ENCODE measurements around the gene CCNE1.
"Not testable (repeated sequence)": the region's sequence is repeated elsewhere in the genome, so short reads cannot be mapped to it uniquely, and the experiment has no call there.

Gene CCNE1

GRCh38 chr19:29789007-29789406 is 22.8 kb upstream of the CCNE1 start:
- DNase-seq: no peak

GRCh38 chr19:29793116-29793727 is 18.6 kb upstream of the CCNE1 start:
- no peak for DNase-seq

GRCh38 chr19:29794490-29794889 is 17.3 kb upstream of the CCNE1 start:
- DNase-seq: not testable (repeated sequence)

GRCh38 chr19:29795461-29796172 is 16.2 kb upstream of the CCNE1 start:
- DNase-seq: no peak

GRCh38 chr19:29796173-29796573 is 15.6 kb upstream of the CCNE1 start:
- no peak for DNase-seq

GRCh38 chr19:29798774-29799497 is 12.9 kb upstream of the CCNE1 start:
- no peak for DNase-seq

GRCh38 chr19:29800100-29800825 is 11.5 kb upstream of the CCNE1 start:
- no peak for DNase-seq

GRCh38 chr19:29803951-29804350 is 7.8 kb upstream of the CCNE1 start:
- DNase-seq: not testable (repeated sequence)

- DNase-seq: no peak
Observed at GRCh38 chr19:29804493-29804892, 7.3 kb upstream of the CCNE1 start.

- DNase-seq: no peak
Observed at GRCh38 chr19:29805031-29805965, 6.5 kb upstream of the CCNE1 start.

- peak; percentile 28 for DNase-seq
Observed at GRCh38 chr19:29806098-29806866, 5.5 kb upstream of the CCNE1 start.

GRCh38 chr19:29807178-29807577 is 4.6 kb upstream of the CCNE1 start:
- no peak for DNase-seq

- no peak for DNase-seq
Observed at GRCh38 chr19:29807870-29808405, 3.9 kb upstream of the CCNE1 start.

- DNase-seq: no peak
Observed at GRCh38 chr19:29809795-29810503, 1.8 kb upstream of the CCNE1 start.

- peak; percentile 78 for DNase-seq
Observed at GRCh38 chr19:29810504-29810871, 1.3 kb upstream of the CCNE1 start.

GRCh38 chr19:29812080-29812880 is 489 bp downstream of the CCNE1 start:
- peak; percentile 14 for DNase-seq

- peak; percentile 12 for DNase-seq
Observed at GRCh38 chr19:29812881-29813275, 1.1 kb downstream of the CCNE1 start.

- DNase-seq: peak; percentile 55
Observed at GRCh38 chr19:29813642-29814041, 1.9 kb downstream of the CCNE1 start.

GRCh38 chr19:29815231-29815630 is 3.4 kb downstream of the CCNE1 start:
- DNase-seq: peak; percentile 87

GRCh38 chr19:29817316-29817715 is 5.5 kb downstream of the CCNE1 start:
- no peak for DNase-seq

Measured in hematopoietic multipotent progenitor cell treated with erythropoietin and hydrocortisone succinate and interleukin-3 and kit ligand, for 4 days (in vitro differentiated cells).